C4-2B (cell line): Measurements from ENCODE around the gene ANKRD27.

Experiments used
- CTCF ChIP-seq: fragments of 450-650 bp; conservative IDR thresholded peaks from 2 replicates; pipeline ENCODE4 v1.5.1; 2017; ENCODE audit warnings: mild to moderate bottlenecking
- ZFX ChIP-seq: fragments of 450-650 bp; IDR thresholded peaks from 2 replicates; pipeline ENCODE4 v1.6.1; 2017

GRCh38 chr19:32682317-32682716 is 7.3 kb upstream of the ANKRD27 start:
- no peak for TF ChIP-seq CTCF
- no peak for TF ChIP-seq ZFX
